GM12878 (cell line): ENCODE measurements around the gene GRK7. TPM values are rescaled to one million over a fixed set of nuclear protein-coding genes. Genes with fewer than 3 reads are reported as not detected.

Experiments
- ATAC-seq: fragments of 200-7000 bp; cut with Tn5 transposase; 3 replicates; pipeline ENCODE4 v1.9.1; 2020; ENCODE audit warnings: mild to moderate bottlenecking, moderate library complexity
- BruUV-seq: library from RNA; stranded (reverse); fragments of 400-500 nt; replicated peaks from 2 replicates; lab custom pipeline; 2021; lab: Mats Ljungman, UMichigan
- CTCF ChIA-PET: fragments of 300-600 bp; sonication (Branson Sonifier 250); formaldehyde crosslinking; extraction: SDS; loops from one replicate; lab custom pipeline; 2021; ENCODE audit warnings: inconsistent platforms; lab: Yijun Ruan, JAX
- POLR2A ChIA-PET: fragments of 350-600 bp; formaldehyde crosslinking; extraction: SDS; loops from one replicate; lab custom pipeline; 2021; ENCODE audit warnings: inconsistent platforms; lab: Charles Lee
- RAD21 ChIA-PET: fragments of 300-600 bp; sonication (Branson Sonifier 250); formaldehyde crosslinking; loops from one replicate; lab custom pipeline; 2023; ENCODE audit warnings: antibody characterized with exemption; ENCODE audit not compliant: unreplicated experiment; lab: Charles Lee
- SMC1A ChIA-PET: fragments of 300-600 bp; sonication (Branson Sonifier 250); formaldehyde crosslinking; loops from one replicate; lab custom pipeline; 2023; ENCODE audit not compliant: unreplicated experiment, uncharacterized antibody; lab: Charles Lee
- DNase-seq: peaks from one replicate; pipeline ENCODE4 v3.0.0-alpha.2; 2011; ENCODE audit warnings: low read depth, low spot score
- FAIRE-seq: peaks from 3 replicates; lab custom pipeline; 2011; peaks lifted over from hg19 to GRCh38; lab: Jason Lieb, UNC
- H2AFZ ChIP-seq: 2 replicates; pipeline ENCODE4 v1.6.0; 2011; ENCODE audit warnings: low read depth, low read length, control low read depth; ENCODE audit not compliant: control insufficient read depth
- H3K27ac ChIP-seq: 2 replicates; pipeline ENCODE4 v1.5.1; 2011; ENCODE audit warnings: control low read depth; ENCODE audit not compliant: control insufficient read depth, insufficient read depth
- H3K27me3 ChIP-seq, 2 experiments: replicated peaks in 1 of 2; 2 replicates each; pipeline versions ENCODE4 v1.6.0 to v1.6.1; 2011; ENCODE audit warnings: low read length in 1 of 2; ENCODE audit not compliant: control insufficient read depth in 2 of 2, insufficient read depth in 2 of 2
- H3K36me3 ChIP-seq, 2 experiments: 2 replicates each; pipeline ENCODE4 v1.5.1; 2011; ENCODE audit warnings: low read length in 1 of 2; ENCODE audit not compliant: control insufficient read depth in 2 of 2, insufficient read depth in 2 of 2
- H3K4me1 ChIP-seq: 2 replicates; pipeline ENCODE4 v1.6.1; 2011; ENCODE audit warnings: mild to moderate bottlenecking, low read length, moderate library complexity, mixed read lengths; ENCODE audit not compliant: control insufficient read depth, insufficient read depth
- H3K4me2 ChIP-seq: 2 replicates; pipeline ENCODE4 v1.6.0; 2011; ENCODE audit warnings: control low read depth; ENCODE audit not compliant: control insufficient read depth, insufficient read depth
- H3K4me3 ChIP-seq: fragments of 200-600 bp; sonication (generic); 2 replicates; pipeline ENCODE4 v1.5.1; 2016
- H3K79me2 ChIP-seq: 2 replicates; pipeline ENCODE4 v1.6.0; 2011; ENCODE audit warnings: low read length; ENCODE audit not compliant: control insufficient read depth, insufficient read depth
- H3K9ac ChIP-seq: 2 replicates; pipeline ENCODE4 v1.8.0; 2011; ENCODE audit warnings: low read length, control low read depth, mixed read lengths; ENCODE audit not compliant: control insufficient read depth, insufficient read depth
- H3K9me3 ChIP-seq: replicated peaks from 3 replicates; pipeline ENCODE4 v1.5.1; 2011; ENCODE audit warnings: mild to moderate bottlenecking, low read length; ENCODE audit not compliant: control insufficient read depth, insufficient read depth
- H4K20me1 ChIP-seq: 2 replicates; pipeline ENCODE4 v1.6.0; 2011; ENCODE audit not compliant: control insufficient read depth, insufficient read depth
- CHD1 ChIP-seq: IDR thresholded peaks from 2 replicates; pipeline ENCODE4 v1.6.1; 2012; ENCODE audit warnings: low read depth, low read length, improper control_type of control experiment
- CREB1 ChIP-seq: IDR thresholded peaks from 2 replicates; pipeline ENCODE4 v1.6.1; 2012; ENCODE audit warnings: low read depth, mild to moderate bottlenecking, inconsistent platforms
- EGR1 ChIP-seq, 2 experiments: IDR thresholded peaks; 1 replicate in 1 of 2; 2 replicates in 1 of 2; pipeline ENCODE4 v1.6.1; 2011 to 2012; ENCODE audit warnings: low read depth in 2 of 2, low read length in 2 of 2, borderline replicate concordance in 1 of 2, mild to moderate bottlenecking in 1 of 2, moderate library complexity in 1 of 2
- GABPA ChIP-seq: IDR thresholded peaks from 2 replicates; pipeline ENCODE4 v1.6.1; 2014; ENCODE audit warnings: antibody characterized with exemption, low read depth, mild to moderate bottlenecking, inconsistent platforms
- STAT3 ChIP-seq: IDR thresholded peaks from 2 replicates; pipeline ENCODE4 v1.6.1; 2011; ENCODE audit warnings: low read depth, low read length, improper control_type of control experiment
- WGBS: methylation state at CpG from one replicate; pipeline ENCODE4 v1.1.6; 2016; ENCODE audit warnings: low lambda C conversion rate; ENCODE audit not compliant: insufficient replicate concordance, insufficient coverage; ENCODE audit errors: missing lambda C conversion rate; 5-methylcytosine and 5-hydroxymethylcytosine counted together
- in situ Hi-C: fragments of 300-500 bp; cut with MboI; formaldehyde crosslinking; loops from 9 replicates; pipeline ENCODE4 v1.14.3; 2018; ENCODE audit warnings: mixed read lengths
- intact Hi-C: fragments of 100-400 bp; cut with micrococcal nuclease; formaldehyde crosslinking; loops from one replicate; pipeline ENCODE4 v1.14.2; 2022; ENCODE audit not compliant: unreplicated experiment
- polyA plus RNA-seq, 11 experiments: library from polyadenylated mRNA; depleted of rRNA in 4 of 11; unstranded in 6 of 11; stranded (reverse) in 5 of 11; fragments of >200 nt; fragmentation: Nextera tagmentation in 4 of 11; fragmentation: Illumina TruSeq in 1 of 11; extraction: Ambion mirVana in 4 of 11; extraction: Trizol in 1 of 11; gene quantifications; 1 replicate in 1 of 11; 2 replicates in 10 of 11; pipeline versions ENCODE4 v1.2.1 to v1.2.3, GENCODE V29; 2011 to 2016; ENCODE audit warnings: inconsistent platforms in 2 of 11, missing spikeins in 2 of 11, low read depth in 1 of 11
- total RNA-seq, 4 experiments: library from RNA; depleted of rRNA in 3 of 4; stranded (reverse); fragments of >200 nt in 3 of 4; fragmentation: Illumina TruSeq in 1 of 4; extraction: Trizol in 1 of 4; gene quantifications; 2 replicates each; pipeline versions ENCODE4 v1.2.1 to v1.2.3, GENCODE V29; 2013 to 2021
- TF ChIP-seq, protein P1 (sequence below): fragments of 450-650 bp; IDR thresholded peaks from 2 replicates; pipeline ENCODE4 v1.6.1; 2017; ENCODE audit warnings: mild to moderate bottlenecking

Gene GRK7
- total and polyA plus RNA-seq, 10 of the 15 experiments (the other 5 are each of a cell fraction or from before 2014, with no cell fraction given) = not detected

DNA sequence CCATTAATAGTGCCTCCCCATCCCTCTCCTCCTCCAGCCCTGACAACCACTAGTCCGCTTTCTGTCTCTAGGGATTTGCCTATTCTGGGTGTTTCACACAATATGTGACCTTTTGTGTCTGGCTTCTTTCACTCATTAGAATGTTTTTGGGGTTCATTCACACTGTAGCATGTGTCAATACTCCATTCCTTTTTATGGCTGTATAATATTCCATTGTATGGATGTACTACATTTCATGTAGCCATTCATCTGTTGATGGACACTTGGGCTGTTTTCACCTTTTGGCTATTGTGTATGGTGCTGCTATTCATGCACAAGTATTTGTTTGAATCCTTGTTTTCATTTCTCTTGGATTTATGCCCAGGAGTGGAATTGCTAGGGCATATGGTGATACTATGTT, 16.5 kb downstream of the GRK7 start (continued):
- TF ChIP-seq EGR1 (IDR thresholded peaks at IDR 0.05; ENCODE audit: borderline replicate concordance in 1 of 2, low read depth in 2 of 2, low read length in 2 of 2) (no peak), CHD1 (no peak)

DNA sequence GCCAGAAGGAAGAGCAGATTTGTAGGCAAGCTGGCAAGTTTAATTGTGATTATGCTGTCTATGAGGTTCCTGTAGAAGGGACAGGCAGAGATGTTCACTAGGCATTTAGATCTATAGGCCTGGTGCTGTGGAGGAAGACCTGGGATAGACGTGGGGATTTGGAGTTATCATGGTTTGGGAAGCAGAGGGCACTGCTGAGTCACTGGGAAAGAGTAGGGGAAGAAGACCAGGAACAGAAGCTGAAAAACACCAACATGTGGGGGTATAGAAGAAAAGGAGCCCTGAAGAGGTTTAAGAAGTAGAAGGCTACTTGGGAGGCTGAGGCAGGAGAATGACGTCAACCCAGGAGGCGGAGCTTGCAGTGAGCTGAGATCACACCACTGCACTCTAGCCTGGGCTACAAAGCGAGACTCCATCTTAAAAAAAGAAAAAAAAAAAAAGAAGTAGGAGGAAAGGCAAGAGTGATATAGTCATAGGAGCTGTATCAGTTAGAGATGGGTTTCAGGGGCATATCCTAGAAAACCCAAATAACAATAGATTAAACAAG, 19.3 kb downstream of the GRK7 start:
- intact Hi-C loops = no loop called here
- no peaks in the 10 kb centered on the region for H3K9me3 ChIP-seq
- no peak overlapping the region for H3K9ac ChIP-seq
- DNase-seq (no peak), FAIRE-seq (no peak)
- H3K27ac ChIP-seq = no peak overlapping the region
- H3K36me3 ChIP-seq = no peaks in the 10 kb centered on the region
- H4K20me1 ChIP-seq = no peaks in the 10 kb centered on the region
- POLR2A ChIA-PET = no interaction called here
- H3K4me1 ChIP-seq = no peaks in the 10 kb centered on the region
- TF ChIP-seq, protein P1, sequence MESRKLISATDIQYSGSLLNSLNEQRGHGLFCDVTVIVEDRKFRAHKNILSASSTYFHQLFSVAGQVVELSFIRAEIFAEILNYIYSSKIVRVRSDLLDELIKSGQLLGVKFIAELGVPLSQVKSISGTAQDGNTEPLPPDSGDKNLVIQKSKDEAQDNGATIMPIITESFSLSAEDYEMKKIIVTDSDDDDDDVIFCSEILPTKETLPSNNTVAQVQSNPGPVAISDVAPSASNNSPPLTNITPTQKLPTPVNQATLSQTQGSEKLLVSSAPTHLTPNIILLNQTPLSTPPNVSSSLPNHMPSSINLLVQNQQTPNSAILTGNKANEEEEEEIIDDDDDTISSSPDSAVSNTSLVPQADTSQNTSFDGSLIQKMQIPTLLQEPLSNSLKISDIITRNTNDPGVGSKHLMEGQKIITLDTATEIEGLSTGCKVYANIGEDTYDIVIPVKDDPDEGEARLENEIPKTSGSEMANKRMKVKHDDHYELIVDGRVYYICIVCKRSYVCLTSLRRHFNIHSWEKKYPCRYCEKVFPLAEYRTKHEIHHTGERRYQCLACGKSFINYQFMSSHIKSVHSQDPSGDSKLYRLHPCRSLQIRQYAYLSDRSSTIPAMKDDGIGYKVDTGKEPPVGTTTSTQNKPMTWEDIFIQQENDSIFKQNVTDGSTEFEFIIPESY = no peak
- TF ChIP-seq STAT3 (no peak), GABPA (no peak), CREB1 (no peak)
- TF ChIP-seq, all 136 proteins: peak for 0
- ChIA-PET RAD21 (no interaction called here), CTCF (interaction anchor here (0.7 kb wide), 1 partner anchor 613 kb away, joined by 3 read pairs; no protein-coding TSS in a partner anchor), SMC1A (interaction anchor here (1.2 kb wide), 1 partner anchor 14 kb away, joined by 4 read pairs; no protein-coding TSS in a partner anchor)
- 17% methylated on average over 3 of the region's 4 CpGs for WGBS
- ATAC-seq = no peak
- Histone ChIP-seq H3K79me2 (no peaks in the 10 kb centered on the region), H3K4me3 (no peak overlapping the region), H3K27me3 (no peaks in the 10 kb centered on the region), H3K4me2 (no peak overlapping the region), H2AFZ (no peak overlapping the region)
- no TSS peak for BruUV-seq
- in situ Hi-C loops = no loop called here
